CD4-positive, alpha-beta T cell treated with Interferon gamma for 1 hour (primary cell): ENCODE results near the gene SPECC1.
"Not testable (repeated sequence)": the region's sequence is repeated elsewhere in the genome, so short reads cannot be mapped to it uniquely, and the experiment has no call there.

Experiments
- DNase-seq: peaks from one replicate; pipeline ENCODE4 v3.0.0-alpha.2; 2020

Gene SPECC1

GRCh38 chr17:20133517-20133916, 124.4 kb downstream of the SPECC1 start:
- no peak for DNase-seq

GRCh38 chr17:20141198-20141972, 132.2 kb downstream of the SPECC1 start:
- no peak for DNase-seq

- no peak for DNase-seq
These were observed 133.1 kb downstream of the SPECC1 start for GRCh38 chr17:20142268-20142667.

- DNase-seq, result no peak
These were observed 134.6 kb downstream of the SPECC1 start for GRCh38 chr17:20143740-20144139.

GRCh38 chr17:20145567-20145966, 136.4 kb downstream of the SPECC1 start:
- DNase-seq, result no peak

- no peak for DNase-seq
These were observed 140.1 kb downstream of the SPECC1 start for GRCh38 chr17:20149251-20149650.

GRCh38 chr17:20151174-20151573, 142.0 kb downstream of the SPECC1 start:
- no peak for DNase-seq

- no peak for DNase-seq
These were observed 144.1 kb downstream of the SPECC1 start for GRCh38 chr17:20153231-20153630.

- DNase-seq, result no peak
These were observed 145.3 kb downstream of the SPECC1 start for GRCh38 chr17:20154286-20155000.

- peak; percentile 96 for DNase-seq
These were observed 146.4 kb downstream of the SPECC1 start for GRCh38 chr17:20155258-20156195.

- peak; percentile 2 for DNase-seq
These were observed 147.2 kb downstream of the SPECC1 start for GRCh38 chr17:20156196-20157000.

GRCh38 chr17:20157001-20157310, 147.8 kb downstream of the SPECC1 start:
- DNase-seq, result no peak

- DNase-seq, result no peak
These were observed 149.4 kb downstream of the SPECC1 start for GRCh38 chr17:20158580-20158979.

GRCh38 chr17:20159406-20160069, 150.4 kb downstream of the SPECC1 start:
- no peak for DNase-seq

- not testable (repeated sequence) for DNase-seq
These were observed 156.4 kb downstream of the SPECC1 start for GRCh38 chr17:20165516-20165915.

GRCh38 chr17:20170085-20170484, 160.9 kb downstream of the SPECC1 start:
- DNase-seq, result no peak

GRCh38 chr17:20171741-20172365, 162.7 kb downstream of the SPECC1 start:
- no peak for DNase-seq

- no peak for DNase-seq
These were observed 163.2 kb downstream of the SPECC1 start for GRCh38 chr17:20172376-20172775.

GRCh38 chr17:20173091-20173490, 163.9 kb downstream of the SPECC1 start:
- no peak for DNase-seq

- no peak for DNase-seq
These were observed 165.6 kb downstream of the SPECC1 start for GRCh38 chr17:20174588-20175265.

- DNase-seq, result no peak
These were observed 169.9 kb downstream of the SPECC1 start for GRCh38 chr17:20179041-20179440.
